Hematopoietic multipotent progenitor cell treated with erythropoietin and hydrocortisone succinate and interleukin-3 and kit ligand, for 4 days (in vitro differentiated cells): ENCODE results near the gene HIPK3.

Experiments
- DNase-seq: peaks from one replicate; pipeline ENCODE4 v3.0.0-alpha.2; 2015

HIPK3 gene

GRCh38 chr11:33309118-33309517 is 51.9 kb downstream of the HIPK3 start:
- no peak for DNase-seq

GRCh38 chr11:33310720-33311500 is 53.7 kb downstream of the HIPK3 start:
- peak; percentile 37 for DNase-seq

- DNase-seq: no peak
These were observed 54.5 kb downstream of the HIPK3 start for GRCh38 chr11:33311680-33312079.

GRCh38 chr11:33315822-33316221 is 58.6 kb downstream of the HIPK3 start:
- no peak for DNase-seq

GRCh38 chr11:33317662-33318061 is 60.5 kb downstream of the HIPK3 start:
- no peak for DNase-seq

- peak; percentile 52 for DNase-seq
These were observed 63.0 kb downstream of the HIPK3 start for GRCh38 chr11:33320016-33320813.

GRCh38 chr11:33320814-33321330 is 63.7 kb downstream of the HIPK3 start:
- peak; percentile 86 for DNase-seq

GRCh38 chr11:33321422-33321821 is 64.2 kb downstream of the HIPK3 start:
- DNase-seq: peak; percentile 40

- peak; percentile 48 for DNase-seq
These were observed 66.2 kb downstream of the HIPK3 start for GRCh38 chr11:33323421-33323820.

GRCh38 chr11:33324302-33324985 is 67.3 kb downstream of the HIPK3 start:
- DNase-seq: peak; percentile 74

- no peak for DNase-seq
These were observed 68.3 kb downstream of the HIPK3 start for GRCh38 chr11:33325451-33325850.

- DNase-seq: peak; percentile 89
These were observed 72.6 kb downstream of the HIPK3 start for GRCh38 chr11:33329705-33330329.

GRCh38 chr11:33333816-33334215 is 76.6 kb downstream of the HIPK3 start:
- peak; percentile 46 for DNase-seq

- no peak for DNase-seq
These were observed 77.4 kb downstream of the HIPK3 start for GRCh38 chr11:33334627-33335026.

GRCh38 chr11:33339247-33339646 is 82.1 kb downstream of the HIPK3 start:
- no peak for DNase-seq

GRCh38 chr11:33344611-33345010 is 87.4 kb downstream of the HIPK3 start:
- DNase-seq: peak; percentile 67

- DNase-seq: peak; percentile 52
These were observed 90.4 kb downstream of the HIPK3 start for GRCh38 chr11:33347490-33348125.

- DNase-seq: no peak
These were observed 93.1 kb downstream of the HIPK3 start for GRCh38 chr11:33350287-33350686.

GRCh38 chr11:33358150-33358831 is 101.1 kb downstream of the HIPK3 start:
- DNase-seq: peak; percentile 27

GRCh38 chr11:33360642-33361041 is 103.5 kb downstream of the HIPK3 start:
- no peak for DNase-seq

- peak; percentile 81 for DNase-seq
These were observed 105.1 kb downstream of the HIPK3 start for GRCh38 chr11:33362051-33362910.
